Naive B cell (primary cell): ENCODE measurements around the gene RBM18. TPM values are rescaled to one million over a fixed set of nuclear protein-coding genes. Genes with fewer than 3 reads are reported as not detected.

Experiments
- ATAC-seq, 2 donors: fragments of 150-1000 bp; cut with Tn5 transposase; 2 replicates each; pipeline ENCODE4 v1.10.0; 2021; ENCODE audit warnings: low read depth in 2 of 2, mild to moderate bottlenecking in 2 of 2, moderate library complexity in 2 of 2
- DNase-seq: peaks from one replicate; pipeline ENCODE4 v3.0.0; 2022
- H3K27ac Mint-ChIP-seq, 6 donors: one replicate each; pipeline ENCODE4 v1.8.0; 2020 to 2022; ENCODE audit warnings: mild to moderate bottlenecking in 6 of 6, mixed read lengths in 6 of 6, moderate library complexity in 5 of 6, inconsistent platforms in 2 of 6
- H3K27me3 Mint-ChIP-seq, 3 donors: one replicate each; pipeline ENCODE4 v1.8.0; 2021 to 2022; ENCODE audit warnings: mixed read lengths in 3 of 3, mild to moderate bottlenecking in 1 of 3
- H3K36me3 Mint-ChIP-seq, 2 donors: one replicate each; pipeline ENCODE4 v1.8.0; 2020 to 2022; ENCODE audit warnings: mixed read lengths in 2 of 2, inconsistent platforms in 1 of 2, mild to moderate bottlenecking in 1 of 2
- H3K4me1 Mint-ChIP-seq, 3 donors: one replicate each; pipeline ENCODE4 v1.8.0; 2020 to 2022; ENCODE audit warnings: mixed read lengths in 3 of 3, inconsistent platforms in 1 of 3, mild to moderate bottlenecking in 1 of 3, moderate library complexity in 1 of 3
- H3K4me3 Mint-ChIP-seq, 8 donors: one replicate each; pipeline ENCODE4 v1.8.0; 2020 to 2022; ENCODE audit warnings: mild to moderate bottlenecking in 8 of 8, mixed read lengths in 8 of 8, moderate library complexity in 8 of 8, inconsistent platforms in 2 of 8
- H3K9me3 Mint-ChIP-seq, 7 donors: one replicate each; pipeline ENCODE4 v1.8.0; 2020 to 2022; ENCODE audit warnings: mixed read lengths in 7 of 7, mild to moderate bottlenecking in 5 of 7, inconsistent platforms in 2 of 7, moderate library complexity in 1 of 7
- polyA plus RNA-seq, 6 donors: library from polyadenylated mRNA; unstranded; fragments of 300-500 nt; fragmentation: Illumina TruSeq; gene quantifications; one replicate each; pipeline ENCODE4 v1.2.3, GENCODE V29; 2021; ENCODE audit warnings: low read depth in 6 of 6

RBM18 gene
- polyA plus RNA-seq, 6 donors from 2014 or later = 16.4 to 30.3 (median 21.6) TPM

GRCh38 chr9:122226758-122227574 is 37.7 kb downstream of the RBM18 start:
- H3K36me3 Mint-ChIP-seq = no peaks in the 10 kb centered on the region
- H3K4me1 Mint-ChIP-seq = peaks cover 6 to 25% (median 8%) of the 10 kb centered on the region in 3 donors
- peak overlapping the region in 1 of 6 donors; percentile 28 for H3K27ac Mint-ChIP-seq
- DNase-seq = no peak
- peak overlapping the region; percentile 29 to 78 (median 65) for H3K4me3 Mint-ChIP-seq
- H3K27me3 Mint-ChIP-seq = peaks cover 55 to 61% (median 59%) of the 10 kb centered on the region in 3 donors
- ATAC-seq = no peak
- peaks cover 0 to 2% (median 0%) of the 10 kb centered on the region in 7 donors for H3K9me3 Mint-ChIP-seq

GRCh38 chr9:122226142-122226757 is 38.4 kb downstream of the RBM18 start:
- peaks cover 57 to 68% (median 66%) of the 10 kb centered on the region in 3 donors for H3K27me3 Mint-ChIP-seq
- DNase-seq (no peak), ATAC-seq (no peak)
- H3K36me3 Mint-ChIP-seq = no peaks in the 10 kb centered on the region
- H3K27ac Mint-ChIP-seq = no peak overlapping the region
- peaks cover 0 to 2% (median 0%) of the 10 kb centered on the region in 7 donors for H3K9me3 Mint-ChIP-seq
- peaks cover 6 to 25% (median 8%) of the 10 kb centered on the region in 3 donors for H3K4me1 Mint-ChIP-seq
- peak overlapping the region in 6 of 8 donors; percentile 20 to 78 (median 56) for H3K4me3 Mint-ChIP-seq

- ATAC-seq (no peak), DNase-seq (no peak)
- Mint-ChIP-seq H3K9me3 (peaks cover 0 to 2% (median 0%) of the 10 kb centered on the region in 7 donors), H3K27ac (no peak overlapping the region), H3K36me3 (no peaks in the 10 kb centered on the region), H3K27me3 (peaks cover 61 to 75% (median 70%) of the 10 kb centered on the region in 3 donors), H3K4me3 (peak overlapping the region in 4 of 8 donors; percentile 19 to 53 (median 28)), H3K4me1 (peaks cover 7 to 27% (median 8%) of the 10 kb centered on the region in 3 donors)
Measured at GRCh38 chr9:122225312-122226141, 39.1 kb downstream of the RBM18 start.

- Mint-ChIP-seq H3K9me3 (peaks cover 0 to 5% (median 0%) of the 10 kb centered on the region in 7 donors), H3K36me3 (no peaks in the 10 kb centered on the region), H3K4me3 (no peak overlapping the region), H3K4me1 (peaks cover 18 to 48% (median 26%) of the 10 kb centered on the region in 3 donors), H3K27me3 (peaks cover 82 to 94% (median 90%) of the 10 kb centered on the region in 3 donors), H3K27ac (no peak overlapping the region)
- ATAC-seq (no peak), DNase-seq (no peak)
Measured at GRCh38 chr9:122223435-122223834, 41.2 kb downstream of the RBM18 start.

GRCh38 chr9:122222791-122223190 is 41.8 kb downstream of the RBM18 start:
- Mint-ChIP-seq H3K27me3 (peaks cover 83 to 97% (median 94%) of the 10 kb centered on the region in 3 donors), H3K36me3 (no peaks in the 10 kb centered on the region), H3K27ac (no peak overlapping the region), H3K4me1 (peaks cover 23 to 47% (median 32%) of the 10 kb centered on the region in 3 donors), H3K4me3 (no peak overlapping the region), H3K9me3 (peaks cover 0 to 5% (median 0%) of the 10 kb centered on the region in 7 donors)
- no peak for DNase-seq
- no peak for ATAC-seq

GRCh38 chr9:122221183-122221811 is 43.3 kb downstream of the RBM18 start:
- peaks cover 86 to 96% (median 94%) of the 10 kb centered on the region in 3 donors for H3K27me3 Mint-ChIP-seq
- ATAC-seq (no peak), DNase-seq (no peak)
- no peaks in the 10 kb centered on the region for H3K36me3 Mint-ChIP-seq
- H3K4me3 Mint-ChIP-seq = no peak overlapping the region
- H3K27ac Mint-ChIP-seq = no peak overlapping the region
- peaks cover 19 to 43% (median 33%) of the 10 kb centered on the region in 3 donors for H3K4me1 Mint-ChIP-seq
- H3K9me3 Mint-ChIP-seq = peaks cover 0 to 5% (median 0%) of the 10 kb centered on the region in 7 donors

GRCh38 chr9:122220673-122221182 is 43.9 kb downstream of the RBM18 start:
- ATAC-seq (no peak), DNase-seq (no peak)
- H3K4me3 Mint-ChIP-seq = no peak overlapping the region
- no peaks in the 10 kb centered on the region for H3K36me3 Mint-ChIP-seq
- peaks cover 19 to 40% (median 33%) of the 10 kb centered on the region in 3 donors for H3K4me1 Mint-ChIP-seq
- no peak overlapping the region for H3K27ac Mint-ChIP-seq
- H3K27me3 Mint-ChIP-seq = peaks cover 90 to 96% (median 96%) of the 10 kb centered on the region in 3 donors
- H3K9me3 Mint-ChIP-seq = peaks cover 0 to 5% (median 0%) of the 10 kb centered on the region in 7 donors

- Mint-ChIP-seq H3K27ac (no peak overlapping the region), H3K36me3 (no peaks in the 10 kb centered on the region)
- ATAC-seq = no peak
Measured at GRCh38 chr9:122219856-122220672, 44.6 kb downstream of the RBM18 start.

GRCh38 chr9:122218935-122219855 is 45.4 kb downstream of the RBM18 start:
- Mint-ChIP-seq H3K4me3 (peak overlapping the region; percentile 58 to 88 (median 82)), H3K27me3 (peaks cover 92 to 96% (median 96%) of the 10 kb centered on the region in 3 donors)
- no peak for DNase-seq

More at GRCh38 chr9:122219856-122220672, 44.6 kb downstream of the RBM18 start:
- no peak for DNase-seq
- Mint-ChIP-seq H3K27me3 (peaks cover 93 to 96% (median 96%) of the 10 kb centered on the region in 3 donors), H3K4me1 (peaks cover 19 to 38% (median 33%) of the 10 kb centered on the region in 3 donors), H3K9me3 (peaks cover 0 to 3% (median 0%) of the 10 kb centered on the region in 7 donors), H3K4me3 (peak overlapping the region in 7 of 8 donors; percentile 58 to 88 (median 79))

GRCh38 chr9:122218071-122218934 is 46.3 kb downstream of the RBM18 start:
- Mint-ChIP-seq H3K4me1 (peaks cover 22 to 43% (median 37%) of the 10 kb centered on the region in 3 donors), H3K27ac (no peak overlapping the region), H3K36me3 (no peaks in the 10 kb centered on the region), H3K9me3 (peaks cover 0 to 3% (median 0%) of the 10 kb centered on the region in 7 donors), H3K27me3 (peaks cover 85 to 93% (median 91%) of the 10 kb centered on the region in 3 donors), H3K4me3 (peak overlapping the region; percentile 58 to 88 (median 80))
- no peak for DNase-seq
- ATAC-seq = no peak

More at GRCh38 chr9:122218935-122219855, 45.4 kb downstream of the RBM18 start:
- H3K36me3 Mint-ChIP-seq = no peaks in the 10 kb centered on the region
- H3K9me3 Mint-ChIP-seq = peaks cover 0 to 3% (median 0%) of the 10 kb centered on the region in 7 donors
- H3K4me1 Mint-ChIP-seq = peaks cover 19 to 42% (median 33%) of the 10 kb centered on the region in 3 donors
- H3K27ac Mint-ChIP-seq = peak overlapping the region in 1 of 6 donors; percentile 75
- ATAC-seq = peak; percentile 21 to 24
